HEK293 (cell line): Measurements from ENCODE around the gene RALGAPA2.

Source experiments
- CTCF ChIA-PET: fragments of 350-600 bp; formaldehyde crosslinking; extraction: SDS; loops from one replicate; lab custom pipeline; 2021; ENCODE audit warnings: antibody characterized with exemption; lab: Yijun Ruan, JAX
- POLR2A ChIA-PET: fragments of 300-600 bp; formaldehyde crosslinking; extraction: SDS; loops from one replicate; lab custom pipeline; 2020; ENCODE audit warnings: antibody characterized with exemption, inconsistent platforms; lab: Yijun Ruan, JAX
- H3K27ac ChIP-seq: fragments of 200-500 bp; sonication (Bioruptor generic); 2 replicates; pipeline ENCODE4 v1.5.1; 2014; ENCODE audit warnings: low read depth, low read length, control low read depth, inconsistent platforms; ENCODE audit errors: extremely low read depth
- H3K36me3 ChIP-seq, 2 experiments: fragments of 200-500 bp in 1 of 2; sonication (Bioruptor generic) in 1 of 2; 1 replicate in 1 of 2; 2 replicates in 1 of 2; pipeline ENCODE4 v1.5.1; 2014 to 2017; ENCODE audit warnings: inconsistent platforms in 2 of 2, low read length in 2 of 2; ENCODE audit not compliant: control insufficient read depth in 2 of 2, insufficient read depth in 1 of 2
- H3K4me1 ChIP-seq: fragments of 200-500 bp; sonication (Bioruptor generic); 2 replicates; pipeline ENCODE4 v1.5.1; 2014; ENCODE audit warnings: mild to moderate bottlenecking, low read length, inconsistent platforms; ENCODE audit not compliant: control insufficient read depth, insufficient read depth
- H3K4me3 ChIP-seq: 2 replicates; pipeline ENCODE4 v1.5.1; 2011; ENCODE audit warnings: low read depth, mild to moderate bottlenecking, control low read depth, low read length, moderate library complexity
- H3K9me3 ChIP-seq: fragments of 200-500 bp; sonication (Bioruptor generic); 2 replicates; pipeline ENCODE4 v1.5.1; 2014; ENCODE audit warnings: low read depth, low read length, inconsistent platforms; ENCODE audit not compliant: control insufficient read depth, insufficient read depth
- IKZF3 ChIP-seq: fragments of 450-650 bp; IDR thresholded peaks from 2 replicates; pipeline ENCODE4 v1.5.0; 2018; ENCODE audit warnings: missing biosample characterization, mild to moderate bottlenecking, missing genetic modification characterization, moderate library complexity
- KLF9 ChIP-seq: fragments of 450-650 bp; formaldehyde crosslinking; IDR thresholded peaks from 2 replicates; pipeline ENCODE4 v1.5.1; 2016; ENCODE audit warnings: missing biosample characterization, missing genetic modification characterization, low read depth
- MEIS1 ChIP-seq: sonication (generic); formaldehyde crosslinking; IDR thresholded peaks from 2 replicates; pipeline ENCODE4 v1.8.1; 2022; ENCODE audit warnings: missing genetic modification reagents, mild to moderate bottlenecking, borderline replicate concordance
- PRDM6 ChIP-seq: fragments of 450-650 bp; formaldehyde crosslinking; IDR thresholded peaks from 2 replicates; pipeline ENCODE4 v1.5.1; 2017; ENCODE audit warnings: missing biosample characterization, missing genetic modification characterization
- ZBTB26 ChIP-seq: fragments of 450-650 bp; formaldehyde crosslinking; optimal IDR thresholded peaks from 2 replicates; pipeline ENCODE3; 2016; ENCODE audit warnings: missing biosample characterization, mild to moderate bottlenecking, missing genetic modification characterization
- ZFHX2 ChIP-seq: fragments of 450-650 bp; formaldehyde crosslinking; conservative IDR thresholded peaks from 2 replicates; pipeline ENCODE4 v1.5.1; 2016; ENCODE audit warnings: missing biosample characterization, missing genetic modification characterization
- ZFP41 ChIP-seq: fragments of 450-650 bp; formaldehyde crosslinking; IDR thresholded peaks from 2 replicates; pipeline ENCODE4 v1.5.1; 2016; ENCODE audit warnings: missing biosample characterization, missing genetic modification characterization, borderline replicate concordance
- ZNF155 ChIP-seq: fragments of 450-650 bp; formaldehyde crosslinking; IDR thresholded peaks from 2 replicates; pipeline ENCODE4 v1.5.1; 2016; ENCODE audit warnings: missing biosample characterization, missing genetic modification characterization
- ZNF223 ChIP-seq: fragments of 450-650 bp; formaldehyde crosslinking; IDR thresholded peaks from 2 replicates; pipeline ENCODE4 v1.5.1; 2016; ENCODE audit warnings: missing biosample characterization, missing genetic modification characterization
- ZNF24 ChIP-seq: fragments of 450-650 bp; formaldehyde crosslinking; IDR thresholded peaks from 2 replicates; pipeline ENCODE4 v1.5.1; 2016; ENCODE audit warnings: missing biosample characterization, missing genetic modification characterization
- ZNF302 ChIP-seq: fragments of 450-650 bp; formaldehyde crosslinking; IDR thresholded peaks from 2 replicates; pipeline ENCODE4 v1.5.1; 2016; ENCODE audit warnings: missing biosample characterization, missing genetic modification characterization, low read depth
- ZNF350 ChIP-seq: fragments of 450-650 bp; formaldehyde crosslinking; IDR thresholded peaks from 2 replicates; pipeline ENCODE4 v1.5.0; 2017; ENCODE audit warnings: missing biosample characterization, mild to moderate bottlenecking, missing genetic modification characterization
- ZNF362 ChIP-seq: fragments of 450-650 bp; formaldehyde crosslinking; IDR thresholded peaks from 2 replicates; pipeline ENCODE4 v1.5.1; 2016; ENCODE audit warnings: missing biosample characterization, missing genetic modification characterization
- ZNF514 ChIP-seq: fragments of 450-650 bp; formaldehyde crosslinking; IDR thresholded peaks from 2 replicates; pipeline ENCODE4 v1.5.1; 2016; ENCODE audit warnings: missing biosample characterization, missing genetic modification characterization
- ZNF518A ChIP-seq: fragments of 450-650 bp; formaldehyde crosslinking; conservative IDR thresholded peaks from 2 replicates; pipeline ENCODE4 v1.5.1; 2016; ENCODE audit warnings: low read depth, missing biosample characterization, missing genetic modification characterization
- ZNF626 ChIP-seq: fragments of 450-650 bp; sonication (Bioruptor Pico); formaldehyde crosslinking; IDR thresholded peaks from 2 replicates; pipeline ENCODE4 v1.5.1; 2018; ENCODE audit warnings: missing biosample characterization, missing genetic modification characterization, inconsistent platforms
- ZNF747 ChIP-seq: fragments of 450-650 bp; formaldehyde crosslinking; IDR thresholded peaks from 2 replicates; pipeline ENCODE4 v1.5.1; 2016; ENCODE audit warnings: missing biosample characterization, missing genetic modification characterization
- ZNF768 ChIP-seq: fragments of 450-650 bp; formaldehyde crosslinking; IDR thresholded peaks from 2 replicates; pipeline ENCODE4 v1.5.1; 2018; ENCODE audit warnings: missing biosample characterization, mild to moderate bottlenecking, missing genetic modification characterization
- ZNF776 ChIP-seq: fragments of 450-650 bp; formaldehyde crosslinking; IDR thresholded peaks from 2 replicates; pipeline ENCODE4 v1.5.0; 2017; ENCODE audit warnings: missing biosample characterization, missing genetic modification characterization, borderline replicate concordance
- ZNF777 ChIP-seq: fragments of 450-650 bp; formaldehyde crosslinking; IDR thresholded peaks from 2 replicates; pipeline ENCODE4 v1.5.1; 2017; ENCODE audit warnings: missing biosample characterization, missing genetic modification characterization, borderline replicate concordance

The RALGAPA2 gene

GRCh38 chr20:20519269-20519668, 193.2 kb downstream of the RALGAPA2 start:
- no peaks in the 10 kb centered on the region for H3K4me1 ChIP-seq
- no peak for TF ChIP-seq ZNF776 (tag by site-specific recombination)
- TF ChIP-seq KLF9 (tag by site-specific recombination), result no peak
- TF ChIP-seq ZNF155 (tag by site-specific recombination), result no peak
- no peak for TF ChIP-seq ZNF518A (tag by site-specific recombination)
- TF ChIP-seq ZNF747 (tag by site-specific recombination), result no peak
- TF ChIP-seq ZNF514 (tag by site-specific recombination), result no peak
- peaks cover 0 to 21% of the 10 kb centered on the region in 2 experiments; a peak in 1 of 3 replicates for H3K36me3 ChIP-seq
- ChIA-PET POLR2A (no interaction called here), CTCF (interaction anchor here (0.7 kb wide), 1 partner anchor 1070 kb away, joined by 4 read pairs; no protein-coding TSS in a partner anchor)
- H3K27ac ChIP-seq, result no peak overlapping the region
- no peaks in the 10 kb centered on the region for H3K9me3 ChIP-seq
- no peak overlapping the region for H3K4me3 ChIP-seq

GRCh38 chr20:20518263-20518662, 194.2 kb downstream of the RALGAPA2 start:
- Histone ChIP-seq H3K27ac (no peak overlapping the region), H3K9me3 (no peaks in the 10 kb centered on the region), H3K36me3 (peaks cover 0 to 29% of the 10 kb centered on the region in 2 experiments; a peak in 1 of 3 replicates), H3K4me1 (no peaks in the 10 kb centered on the region)
- TF ChIP-seq ZBTB26 (tag by site-specific recombination), result no peak
- no peak for TF ChIP-seq ZNF24 (tag by site-specific recombination)
- TF ChIP-seq ZNF302, result no peak
- no peak for TF ChIP-seq ZNF350 (tag by site-specific recombination)
- TF ChIP-seq IKZF3 (tag by site-specific recombination), result no peak
- no peak for TF ChIP-seq PRDM6 (tag by site-specific recombination)
- no peak for TF ChIP-seq ZFHX2 (tag by site-specific recombination)
- no peak for TF ChIP-seq ZFP41 (tag by site-specific recombination)
- TF ChIP-seq MEIS1, result no peak
- no peak for TF ChIP-seq ZNF777 (tag by site-specific recombination)
- no peak for TF ChIP-seq ZNF626 (tag by site-specific recombination)
- TF ChIP-seq ZNF223, result no peak
- TF ChIP-seq ZNF362 (tag by site-specific recombination), result no peak
- TF ChIP-seq ZNF768 (tag by site-specific recombination), result no peak
- TF ChIP-seq, all 188 proteins: peak for 0
- H3K4me3 ChIP-seq, result no peak overlapping the region
- CTCF ChIA-PET, result no interaction called here
- POLR2A ChIA-PET, result interaction anchor here (0.7 kb wide), 1 partner anchor 123 kb away, joined by 3 read pairs; no protein-coding TSS in a partner anchor
